Panc1 (cell line): ENCODE measurements around the gene TP53BP1.

Experiments used
- POLR2AphosphoS5 ChIP-seq: IDR thresholded peaks from 2 replicates; pipeline ENCODE4 v1.6.1; 2012; ENCODE audit warnings: mild to moderate bottlenecking, low read depth, low read length, moderate library complexity
- SIN3A ChIP-seq: IDR thresholded peaks from 2 replicates; pipeline ENCODE4 v1.6.1; 2012; ENCODE audit warnings: low read depth, mild to moderate bottlenecking, low read length, moderate library complexity, borderline replicate concordance; ENCODE audit not compliant: insufficient read depth
- TF ChIP-seq, protein P1 (sequence below): fragments of 450-650 bp; IDR thresholded peaks from 2 replicates; pipeline ENCODE4 v1.5.1; 2017; ENCODE audit warnings: mild to moderate bottlenecking
- TF ChIP-seq, protein P2 (sequence below), 2 experiments: IDR thresholded peaks; 2 replicates each; pipeline ENCODE4 v1.6.1; 2011 to 2012; ENCODE audit warnings: low read depth in 2 of 2, control low read depth in 1 of 2, low read length in 1 of 2, mild to moderate bottlenecking in 1 of 2, moderate library complexity in 1 of 2; ENCODE audit not compliant: insufficient read depth in 1 of 2

DNA sequence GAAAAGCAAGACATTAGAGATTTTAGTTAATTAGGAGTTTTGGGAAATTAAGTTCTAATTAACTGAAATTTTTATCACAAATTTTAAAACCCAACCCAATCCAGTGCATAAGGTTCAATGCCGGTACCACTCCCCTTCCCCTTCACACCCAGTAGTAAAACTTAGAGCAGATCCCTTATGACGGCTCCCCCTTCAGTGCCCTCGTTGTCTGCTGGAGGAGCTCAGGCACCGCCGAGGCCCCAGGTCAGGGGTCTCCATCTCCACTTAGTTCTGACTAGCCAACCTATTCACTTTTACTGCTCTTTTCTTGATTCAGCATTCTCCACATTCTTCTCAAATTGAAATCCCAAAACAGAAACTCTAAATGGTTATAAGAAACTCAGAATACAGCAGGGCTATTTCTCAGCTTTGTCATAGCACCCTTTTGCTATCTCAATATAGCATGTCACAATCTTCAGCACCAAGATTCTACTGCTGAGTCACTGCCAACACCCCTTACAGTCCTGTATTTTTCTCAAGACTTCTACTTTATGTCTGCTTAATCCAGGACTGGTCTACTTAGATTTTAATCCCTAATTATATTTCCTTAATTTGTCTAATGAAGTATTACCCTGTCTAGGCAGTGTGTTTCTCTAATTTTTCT, 82.3 kb downstream of the TP53BP1 start:
- TF ChIP-seq, protein P1, sequence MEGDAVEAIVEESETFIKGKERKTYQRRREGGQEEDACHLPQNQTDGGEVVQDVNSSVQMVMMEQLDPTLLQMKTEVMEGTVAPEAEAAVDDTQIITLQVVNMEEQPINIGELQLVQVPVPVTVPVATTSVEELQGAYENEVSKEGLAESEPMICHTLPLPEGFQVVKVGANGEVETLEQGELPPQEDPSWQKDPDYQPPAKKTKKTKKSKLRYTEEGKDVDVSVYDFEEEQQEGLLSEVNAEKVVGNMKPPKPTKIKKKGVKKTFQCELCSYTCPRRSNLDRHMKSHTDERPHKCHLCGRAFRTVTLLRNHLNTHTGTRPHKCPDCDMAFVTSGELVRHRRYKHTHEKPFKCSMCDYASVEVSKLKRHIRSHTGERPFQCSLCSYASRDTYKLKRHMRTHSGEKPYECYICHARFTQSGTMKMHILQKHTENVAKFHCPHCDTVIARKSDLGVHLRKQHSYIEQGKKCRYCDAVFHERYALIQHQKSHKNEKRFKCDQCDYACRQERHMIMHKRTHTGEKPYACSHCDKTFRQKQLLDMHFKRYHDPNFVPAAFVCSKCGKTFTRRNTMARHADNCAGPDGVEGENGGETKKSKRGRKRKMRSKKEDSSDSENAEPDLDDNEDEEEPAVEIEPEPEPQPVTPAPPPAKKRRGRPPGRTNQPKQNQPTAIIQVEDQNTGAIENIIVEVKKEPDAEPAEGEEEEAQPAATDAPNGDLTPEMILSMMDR = no peak
- TF ChIP-seq POLR2AphosphoS5 = no peak
- TF ChIP-seq, protein P2, sequence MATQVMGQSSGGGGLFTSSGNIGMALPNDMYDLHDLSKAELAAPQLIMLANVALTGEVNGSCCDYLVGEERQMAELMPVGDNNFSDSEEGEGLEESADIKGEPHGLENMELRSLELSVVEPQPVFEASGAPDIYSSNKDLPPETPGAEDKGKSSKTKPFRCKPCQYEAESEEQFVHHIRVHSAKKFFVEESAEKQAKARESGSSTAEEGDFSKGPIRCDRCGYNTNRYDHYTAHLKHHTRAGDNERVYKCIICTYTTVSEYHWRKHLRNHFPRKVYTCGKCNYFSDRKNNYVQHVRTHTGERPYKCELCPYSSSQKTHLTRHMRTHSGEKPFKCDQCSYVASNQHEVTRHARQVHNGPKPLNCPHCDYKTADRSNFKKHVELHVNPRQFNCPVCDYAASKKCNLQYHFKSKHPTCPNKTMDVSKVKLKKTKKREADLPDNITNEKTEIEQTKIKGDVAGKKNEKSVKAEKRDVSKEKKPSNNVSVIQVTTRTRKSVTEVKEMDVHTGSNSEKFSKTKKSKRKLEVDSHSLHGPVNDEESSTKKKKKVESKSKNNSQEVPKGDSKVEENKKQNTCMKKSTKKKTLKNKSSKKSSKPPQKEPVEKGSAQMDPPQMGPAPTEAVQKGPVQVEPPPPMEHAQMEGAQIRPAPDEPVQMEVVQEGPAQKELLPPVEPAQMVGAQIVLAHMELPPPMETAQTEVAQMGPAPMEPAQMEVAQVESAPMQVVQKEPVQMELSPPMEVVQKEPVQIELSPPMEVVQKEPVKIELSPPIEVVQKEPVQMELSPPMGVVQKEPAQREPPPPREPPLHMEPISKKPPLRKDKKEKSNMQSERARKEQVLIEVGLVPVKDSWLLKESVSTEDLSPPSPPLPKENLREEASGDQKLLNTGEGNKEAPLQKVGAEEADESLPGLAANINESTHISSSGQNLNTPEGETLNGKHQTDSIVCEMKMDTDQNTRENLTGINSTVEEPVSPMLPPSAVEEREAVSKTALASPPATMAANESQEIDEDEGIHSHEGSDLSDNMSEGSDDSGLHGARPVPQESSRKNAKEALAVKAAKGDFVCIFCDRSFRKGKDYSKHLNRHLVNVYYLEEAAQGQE (IDR thresholded peaks at IDR 0.05; ENCODE audit: insufficient read depth in 1 of 2, low read depth in 2 of 2, low read length in 1 of 2) = no peak
- no peak for TF ChIP-seq SIN3A
